SK-N-SH (cell line): ENCODE measurements around the gene GRPEL2. TPM values are rescaled to one million over a fixed set of nuclear protein-coding genes. Genes with fewer than 3 reads are reported as not detected.
A peak's percentile ranks its signal among the peaks of the same experiment; 100 is the strongest.

Experiments used
- CTCF ChIA-PET: fragments of 300-600, 350-600 bp; formaldehyde crosslinking; extraction: SDS; loops from one replicate; lab custom pipeline; 2021; lab: Yijun Ruan, JAX
- POLR2A ChIA-PET: fragments of 350-600 bp; sonication (Branson Sonifier 250); formaldehyde crosslinking; extraction: SDS; loops from one replicate; lab custom pipeline; 2020; ENCODE audit warnings: antibody characterized with exemption, inconsistent platforms; lab: Yijun Ruan, JAX
- DNase-seq: peaks from one replicate; pipeline ENCODE4 v3.0.0; 2012
- H2AFZ ChIP-seq: fragments of 200-600 bp; sonication (generic); 2 replicates; pipeline ENCODE4 v1.8.1; 2016; ENCODE audit warnings: antibody characterized with exemption, mild to moderate bottlenecking, low read depth
- H3F3A ChIP-seq: fragments of 200-600 bp; sonication (generic); replicated peaks from 2 replicates; pipeline ENCODE3; 2016; ENCODE audit warnings: antibody characterized with exemption, mild to moderate bottlenecking; ENCODE audit not compliant: insufficient read depth
- H3K27ac ChIP-seq, 2 experiments: fragments of 200-500 bp in 1 of 2; fragments of 200-600 bp in 1 of 2; sonication (Bioruptor generic) in 1 of 2; sonication (generic), shearing (Covaris generic) in 1 of 2; 2 replicates each; pipeline versions ENCODE4 v1.5.1 to v1.6.1; 2014 to 2016; ENCODE audit warnings: low read depth in 2 of 2, inconsistent platforms in 1 of 2, low read length in 1 of 2, mild to moderate bottlenecking in 1 of 2, mixed read lengths in 1 of 2
- H3K27me3 ChIP-seq: fragments of 200-600 bp; sonication (generic), shearing (Covaris generic); 2 replicates; pipeline ENCODE4 v1.6.1; 2016; ENCODE audit warnings: mixed run types; ENCODE audit not compliant: insufficient read depth
- H3K36me3 ChIP-seq, 2 experiments: fragments of 200-500 bp in 1 of 2; fragments of 200-600 bp in 1 of 2; sonication (Bioruptor generic) in 1 of 2; sonication (generic) in 1 of 2; replicated peaks in 1 of 2; 2 replicates each; pipeline versions ENCODE3 to v1.5.1; 2014 to 2016; ENCODE audit warnings: low read length in 1 of 2, mild to moderate bottlenecking in 1 of 2; ENCODE audit not compliant: insufficient read depth in 2 of 2, control insufficient read depth in 1 of 2
- H3K4me1 ChIP-seq, 2 experiments: fragments of 200-500 bp in 1 of 2; fragments of 200-600 bp in 1 of 2; sonication (Bioruptor generic) in 1 of 2; sonication (generic), shearing (Covaris generic) in 1 of 2; 2 replicates each; pipeline versions ENCODE4 v1.5.1 to v1.6.1; 2014 to 2016; ENCODE audit warnings: low read depth in 1 of 2, low read length in 1 of 2, mixed run types in 1 of 2; ENCODE audit not compliant: insufficient read depth in 2 of 2, control insufficient read depth in 1 of 2
- H3K4me2 ChIP-seq: fragments of 200-600 bp; sonication (generic), shearing (Covaris generic); 2 replicates; pipeline ENCODE4 v1.6.1; 2017; ENCODE audit warnings: mixed run types
- H3K4me3 ChIP-seq, 2 experiments: fragments of 200-500 bp in 1 of 2; fragments of 200-600 bp in 1 of 2; sonication (Bioruptor generic) in 1 of 2; sonication (generic), shearing (Covaris generic) in 1 of 2; 2 replicates each; pipeline versions ENCODE4 v1.5.1 to v1.8.1; 2014 to 2016; ENCODE audit warnings: low read depth in 2 of 2, inconsistent platforms in 1 of 2, low read length in 1 of 2, mild to moderate bottlenecking in 1 of 2, mixed read lengths in 1 of 2, moderate library complexity in 1 of 2
- H3K79me2 ChIP-seq: fragments of 200-600 bp; sonication (generic); 2 replicates; pipeline ENCODE4 v1.8.1; 2017; ENCODE audit warnings: mild to moderate bottlenecking; ENCODE audit not compliant: insufficient read depth
- H3K9ac ChIP-seq: fragments of 200-600 bp; sonication (generic); 2 replicates; pipeline ENCODE4 v1.6.1; 2017; ENCODE audit warnings: mixed run types
- H3K9me2 ChIP-seq: fragments of 200-600 bp; sonication (generic); 2 replicates; pipeline ENCODE4 v1.6.1; 2017; ENCODE audit warnings: mixed run types
- H3K9me3 ChIP-seq: fragments of 200-600 bp; sonication (generic); 2 replicates; pipeline ENCODE4 v1.6.1; 2017; ENCODE audit warnings: mixed run types, mild to moderate bottlenecking, moderate library complexity
- H4K20me1 ChIP-seq: fragments of 200-600 bp; sonication (generic); 2 replicates; pipeline ENCODE4 v1.6.1; 2017; ENCODE audit warnings: mild to moderate bottlenecking, mixed run types; ENCODE audit not compliant: insufficient read depth
- CTCF ChIP-seq: fragments of 200-600 bp; sonication (generic); IDR thresholded peaks from 2 replicates; pipeline ENCODE4 v1.6.1; 2017; ENCODE audit warnings: antibody characterized with exemption, mild to moderate bottlenecking, moderate library complexity
- EZH2phosphoT487 ChIP-seq: fragments of 200-600 bp; sonication (generic); IDR thresholded peaks from 2 replicates; pipeline ENCODE4 v1.6.1; 2017; ENCODE audit warnings: low read depth, mixed run types, mild to moderate bottlenecking, antibody characterized with exemption, moderate library complexity, borderline replicate concordance
- FOSL2 ChIP-seq: IDR thresholded peaks from 2 replicates; pipeline ENCODE4 v1.4.0; 2012; ENCODE audit warnings: low read depth, mild to moderate bottlenecking, moderate library complexity, borderline replicate concordance
- FOXJ3 ChIP-seq: sonication (generic); formaldehyde crosslinking; IDR thresholded peaks from 2 replicates; pipeline ENCODE4 v1.5.1; 2020; ENCODE audit warnings: mild to moderate bottlenecking, missing genetic modification reagents
- FOXM1 ChIP-seq: IDR thresholded peaks from 2 replicates; pipeline ENCODE4 v1.4.0; 2012; ENCODE audit warnings: low read depth, mild to moderate bottlenecking
- IRF3 ChIP-seq: fragments of 150-350 bp; IDR thresholded peaks from 2 replicates; pipeline ENCODE4 v1.6.1; 2016; ENCODE audit warnings: mild to moderate bottlenecking, low read depth, low read length
- MAX ChIP-seq: IDR thresholded peaks from 2 replicates; pipeline ENCODE4 v1.4.0; 2012; ENCODE audit warnings: low read depth
- MEF2A ChIP-seq: IDR thresholded peaks from 2 replicates; pipeline ENCODE4 v1.4.0; 2012; ENCODE audit warnings: low read depth, borderline replicate concordance
- NRF1 ChIP-seq: IDR thresholded peaks from 2 replicates; pipeline ENCODE4 v1.6.1; 2012; ENCODE audit warnings: low read depth, mild to moderate bottlenecking, low read length
- PBX3 ChIP-seq: IDR thresholded peaks from 2 replicates; pipeline ENCODE4; 2012
- RAD21 ChIP-seq: IDR thresholded peaks from 2 replicates; pipeline ENCODE4 v1.6.1; 2012; ENCODE audit warnings: mild to moderate bottlenecking, low read length
- RFX5 ChIP-seq: IDR thresholded peaks from 2 replicates; pipeline ENCODE4 v1.6.1; 2012; ENCODE audit warnings: mild to moderate bottlenecking, improper control_type of control experiment, low read length
- SIN3A ChIP-seq: IDR thresholded peaks from 2 replicates; pipeline ENCODE4 v1.6.1; 2012; ENCODE audit warnings: low read depth, mild to moderate bottlenecking, low read length, moderate library complexity, borderline replicate concordance
- SMC3 ChIP-seq: IDR thresholded peaks from 2 replicates; pipeline ENCODE4 v1.6.1; 2012; ENCODE audit warnings: low read depth, low read length, improper control_type of control experiment
- TAF1 ChIP-seq: IDR thresholded peaks from 2 replicates; pipeline ENCODE4 v1.6.1; 2012; ENCODE audit warnings: low read depth, mild to moderate bottlenecking, low read length, moderate library complexity, borderline replicate concordance
- TCF12 ChIP-seq: IDR thresholded peaks from 2 replicates; pipeline ENCODE4 v1.4.0; 2012
- TEAD4 ChIP-seq: IDR thresholded peaks from 2 replicates; pipeline ENCODE4 v1.4.0; 2012; ENCODE audit warnings: mild to moderate bottlenecking, borderline replicate concordance; ENCODE audit not compliant: insufficient read depth
- USF1 ChIP-seq: IDR thresholded peaks from 2 replicates; pipeline ENCODE4 v1.4.0; 2012; ENCODE audit warnings: low read depth, borderline replicate concordance
- WGBS: methylation state at CpG from one replicate; pipeline ENCODE4 v1.1.6; 2017; ENCODE audit warnings: low lambda C conversion rate; 5-methylcytosine and 5-hydroxymethylcytosine counted together
- polyA plus RNA-seq, 3 experiments: library from polyadenylated mRNA; depleted of rRNA; stranded (reverse); fragments of >200 nt; gene quantifications; 2 replicates each; pipeline ENCODE4 v1.2.3, GENCODE V29; 2012

GRPEL2 gene
- polyA plus RNA-seq, 1 of the 3 experiments (the other 2 are of a cell fraction), result 4.6 TPM

GRCh38 chr5:149370878-149371277, 25.6 kb downstream of the GRPEL2 start:
- H3K9ac ChIP-seq, result no peak overlapping the region
- H3K9me3 ChIP-seq, result no peaks in the 10 kb centered on the region
- H3K4me2 ChIP-seq, result no peak overlapping the region
- H3K4me1 ChIP-seq, result peaks cover 0 to 14% of the 10 kb centered on the region in 2 experiments; a peak in 1 of 4 replicates
- H3K9me2 ChIP-seq, result no peaks in the 10 kb centered on the region
- H3K79me2 ChIP-seq, result no peaks in the 10 kb centered on the region
- 54% methylated on average over 2 of the region's 2 CpGs for WGBS
- no peak overlapping the region for H3K27ac ChIP-seq
- POLR2A ChIA-PET, result interaction anchor here (0.9 to 1.8 kb wide), 2 partner anchors 11 to 26 kb away, joined by 3 to 4 read pairs; partner anchors contain the start of gene GRPEL2
- H4K20me1 ChIP-seq, result no peaks in the 10 kb centered on the region
- no peaks in the 10 kb centered on the region for H3K36me3 ChIP-seq
- CTCF ChIA-PET, result interaction anchor here (0.8 to 41.4 kb wide), 18 partner anchors 9 to 197 kb away, joined by 3 to 1751 read pairs (median 6); partner anchors contain the start of genes GRPEL2, IL17B and PCYOX1L
- no peak overlapping the region for H3K4me3 ChIP-seq
- no peaks in the 10 kb centered on the region for H3K27me3 ChIP-seq
- H3F3A ChIP-seq, result no peaks in the 10 kb centered on the region
- DNase-seq, result no peak
- TF ChIP-seq FOXJ3 (CRISPR knock-in tag), result no peak
- no peak for TF ChIP-seq MAX
- TF ChIP-seq MEF2A, result no peak
- TF ChIP-seq FOSL2, result no peak
- TF ChIP-seq TEAD4, result no peak
- TF ChIP-seq TAF1, result no peak
- TF ChIP-seq FOXM1, result no peak
- TF ChIP-seq EZH2phosphoT487, result no peak
- TF ChIP-seq SIN3A, result no peak
- TF ChIP-seq NRF1, result no peak
- no peak for TF ChIP-seq PBX3
- TF ChIP-seq IRF3, result no peak
- no peak overlapping the region for H2AFZ ChIP-seq

- Histone ChIP-seq H3K36me3 (no peaks in the 10 kb centered on the region), H3K4me1 (peaks cover 0 to 14% of the 10 kb centered on the region in 2 experiments; a peak in 1 of 4 replicates), H3K9ac (no peak overlapping the region), H4K20me1 (no peaks in the 10 kb centered on the region), H3F3A (no peaks in the 10 kb centered on the region), H3K27ac (no peak overlapping the region), H2AFZ (no peak overlapping the region), H3K4me3 (no peak overlapping the region), H3K9me2 (no peaks in the 10 kb centered on the region), H3K79me2 (no peaks in the 10 kb centered on the region), H3K27me3 (no peaks in the 10 kb centered on the region), H3K4me2 (no peak overlapping the region), H3K9me3 (no peaks in the 10 kb centered on the region)
- ChIA-PET CTCF (interaction anchor here (0.8 to 41.4 kb wide), 23 partner anchors 10 to 248 kb away, joined by 3 to 1751 read pairs (median 5); partner anchors contain the start of genes GRPEL2, IL17B and PCYOX1L), POLR2A (interaction anchor here (0.9 to 1.8 kb wide), 4 partner anchors 10 to 61 kb away, joined by 3 to 4 read pairs (median 3); partner anchors contain the start of gene GRPEL2)
- 39% methylated on average over 9 of the region's 12 CpGs for WGBS
- peak; percentile 83 for DNase-seq
- TF ChIP-seq RFX5 (no peak), RAD21 (peak; percentile 75), IRF3 (no peak), SMC3 (peak; percentile 67), CTCF (peak; percentile 71), TCF12 (no peak), USF1 (no peak), FOXM1 (no peak)
Measured at GRCh38 chr5:149371296-149371962, 26.1 kb downstream of the GRPEL2 start.
